Measurements from ENCODE around the gene CNTN1.

CNTN1 gene

DNA sequence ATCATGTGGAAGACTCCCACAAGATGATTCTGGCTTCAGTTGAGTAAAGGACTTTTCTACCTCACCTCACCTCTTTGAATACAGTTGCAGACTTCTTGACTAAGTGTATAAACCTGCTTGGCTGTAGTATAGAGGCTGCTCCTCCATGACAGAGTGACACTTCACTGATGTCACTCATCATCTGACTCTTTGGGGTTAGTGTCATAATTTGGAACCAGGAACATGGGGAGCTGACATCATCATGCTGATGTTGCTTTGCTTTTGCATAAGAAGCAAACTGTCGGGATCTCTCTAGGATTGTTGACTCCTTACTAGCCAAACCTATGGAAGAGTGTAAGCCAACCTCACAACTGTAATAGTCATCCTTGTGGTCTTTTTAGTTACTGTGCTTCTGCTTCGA is 420.7 kb downstream of the CNTN1 start:
- TF ChIP-seq, protein P1, sequence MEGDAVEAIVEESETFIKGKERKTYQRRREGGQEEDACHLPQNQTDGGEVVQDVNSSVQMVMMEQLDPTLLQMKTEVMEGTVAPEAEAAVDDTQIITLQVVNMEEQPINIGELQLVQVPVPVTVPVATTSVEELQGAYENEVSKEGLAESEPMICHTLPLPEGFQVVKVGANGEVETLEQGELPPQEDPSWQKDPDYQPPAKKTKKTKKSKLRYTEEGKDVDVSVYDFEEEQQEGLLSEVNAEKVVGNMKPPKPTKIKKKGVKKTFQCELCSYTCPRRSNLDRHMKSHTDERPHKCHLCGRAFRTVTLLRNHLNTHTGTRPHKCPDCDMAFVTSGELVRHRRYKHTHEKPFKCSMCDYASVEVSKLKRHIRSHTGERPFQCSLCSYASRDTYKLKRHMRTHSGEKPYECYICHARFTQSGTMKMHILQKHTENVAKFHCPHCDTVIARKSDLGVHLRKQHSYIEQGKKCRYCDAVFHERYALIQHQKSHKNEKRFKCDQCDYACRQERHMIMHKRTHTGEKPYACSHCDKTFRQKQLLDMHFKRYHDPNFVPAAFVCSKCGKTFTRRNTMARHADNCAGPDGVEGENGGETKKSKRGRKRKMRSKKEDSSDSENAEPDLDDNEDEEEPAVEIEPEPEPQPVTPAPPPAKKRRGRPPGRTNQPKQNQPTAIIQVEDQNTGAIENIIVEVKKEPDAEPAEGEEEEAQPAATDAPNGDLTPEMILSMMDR (IDR thresholded peaks at IDR 0.05; ENCODE audit: control insufficient read depth, extremely low read depth, insufficient read depth): no peak
- DNase-seq (ENCODE audit: low read depth): no peak
- H3K4me3 ChIP-seq (ENCODE audit: low read depth, low read length): no peak overlapping the region

DNA sequence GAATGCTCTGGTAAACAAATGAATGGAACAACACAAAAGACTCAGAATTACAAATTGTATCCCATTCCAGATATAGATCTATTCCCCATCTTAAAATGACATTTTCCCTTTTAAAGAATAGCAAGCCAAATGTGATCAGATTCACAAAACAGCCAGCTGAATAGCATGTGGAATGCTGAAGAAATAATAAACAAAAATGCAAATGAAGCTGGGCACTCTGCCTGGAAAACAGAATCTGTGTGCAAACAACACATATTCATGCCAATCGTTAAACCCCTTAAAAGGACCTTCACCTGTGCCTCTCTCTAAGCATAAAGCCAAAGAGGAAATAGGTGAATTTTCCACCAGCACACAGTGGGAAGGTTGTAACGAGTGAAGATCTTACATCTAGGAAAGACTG is 428.0 kb downstream of the CNTN1 start:
- TF ChIP-seq, protein P1 (IDR thresholded peaks at IDR 0.05; ENCODE audit: control insufficient read depth, extremely low read depth, insufficient read depth): no peak
- peak; percentile 23 for DNase-seq (ENCODE audit: low read depth)
- no peak overlapping the region for H3K4me3 ChIP-seq (ENCODE audit: low read depth, low read length)

DNA sequence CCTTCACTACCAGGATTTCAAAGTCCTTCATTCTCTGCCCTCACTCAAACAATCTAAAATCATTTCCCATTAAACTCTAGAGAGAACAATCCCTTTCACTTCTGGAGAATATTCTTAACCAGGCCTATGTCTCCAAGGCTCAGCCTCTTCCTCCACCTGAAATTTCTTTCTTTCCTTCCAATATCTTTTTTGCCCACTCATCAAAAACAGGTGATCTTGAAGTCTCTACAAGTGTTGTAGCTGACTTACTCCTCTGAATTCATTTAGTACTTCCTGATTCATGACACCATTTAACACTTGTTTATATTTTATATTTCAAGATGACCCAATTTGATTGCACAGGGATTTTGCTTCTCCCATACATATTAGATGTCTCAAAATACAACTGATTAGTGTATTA is 429.1 kb downstream of the CNTN1 start:
- DNase-seq (ENCODE audit: low read depth): no peak
- no peak overlapping the region for H3K4me3 ChIP-seq (ENCODE audit: low read depth, low read length)
- TF ChIP-seq, protein P1 (IDR thresholded peaks at IDR 0.05; ENCODE audit: control insufficient read depth, extremely low read depth, insufficient read depth): no peak
